Measurements from ENCODE around the gene SHH. TPM values are rescaled to one million over a fixed set of nuclear protein-coding genes. Genes with fewer than 3 reads are reported as not detected.
A peak's percentile ranks its signal among the peaks of the same experiment; 100 is the strongest.
"Not testable (repeated sequence)": the region's sequence is repeated elsewhere in the genome, so short reads cannot be mapped to it uniquely, and the experiment has no call there.

Gene SHH
- polyA plus RNA-seq, 3 donors: not detected

- Histone ChIP-seq H3K4me1 (ENCODE audit: control insufficient read depth in 1 of 2, insufficient read depth in 2 of 2, low read length in 2 of 2) (no peaks in the 10 kb centered on the region), H3K4me3 (replicated peaks in 1 of 3; ENCODE audit: low read depth in 2 of 3, low read length in 3 of 3) (no peak overlapping the region), H4K20me1 (ENCODE audit: insufficient read depth, low read length) (no peaks in the 10 kb centered on the region), H3K79me2 (ENCODE audit: insufficient read depth, low read length) (no peaks in the 10 kb centered on the region), H3K36me3 (replicated peaks in 1 of 2; ENCODE audit: control insufficient read depth in 1 of 2, insufficient read depth in 2 of 2, low read length in 2 of 2) (no peaks in the 10 kb centered on the region), H3K27me3 (ENCODE audit: control insufficient read depth in 2 of 2, insufficient read depth in 2 of 2, low read length in 2 of 2) (peaks cover 7 to 27% of the 10 kb centered on the region in 2 donors), H3K27ac (ENCODE audit: low read depth in 1 of 2, low read length in 2 of 2) (no peak overlapping the region), H2AFZ (ENCODE audit: insufficient read depth, low read depth, low read length, poor library complexity, severe bottlenecking) (no peak overlapping the region), H3K9me3 (replicated peaks in 1 of 2; ENCODE audit: control insufficient read depth in 1 of 2, insufficient read depth in 1 of 2, low read length in 2 of 2) (peaks cover 8 to 10% of the 10 kb centered on the region in 2 donors), H3K9ac (ENCODE audit: insufficient read depth, low read length, poor library complexity, severe bottlenecking) (no peak overlapping the region), H3K4me2 (replicated peaks; ENCODE audit: extremely low read depth, low read length, poor library complexity, severe bottlenecking) (no peak overlapping the region)
- Mint-ChIP-seq H3K4me3 (no peak overlapping the region), H3K4me1 (peaks cover 4% of the 10 kb centered on the region), H3K27ac (peak overlapping the region in 1 of 7 donors; percentile 17), H3K36me3 (no peaks in the 10 kb centered on the region), H3K27me3 (ENCODE audit: low read depth in 3 of 3) (peaks cover 37 to 49% (median 49%) of the 10 kb centered on the region in 3 donors), H3K9me3 (peaks cover 2 to 9% (median 3%) of the 10 kb centered on the region in 7 donors)
- intact Hi-C loops (cut with micrococcal nuclease): no loop called here
- WGBS (ENCODE audit: insufficient coverage): 92% methylated on average over 18 of the region's 21 CpGs
- TF ChIP-seq, protein P1, sequence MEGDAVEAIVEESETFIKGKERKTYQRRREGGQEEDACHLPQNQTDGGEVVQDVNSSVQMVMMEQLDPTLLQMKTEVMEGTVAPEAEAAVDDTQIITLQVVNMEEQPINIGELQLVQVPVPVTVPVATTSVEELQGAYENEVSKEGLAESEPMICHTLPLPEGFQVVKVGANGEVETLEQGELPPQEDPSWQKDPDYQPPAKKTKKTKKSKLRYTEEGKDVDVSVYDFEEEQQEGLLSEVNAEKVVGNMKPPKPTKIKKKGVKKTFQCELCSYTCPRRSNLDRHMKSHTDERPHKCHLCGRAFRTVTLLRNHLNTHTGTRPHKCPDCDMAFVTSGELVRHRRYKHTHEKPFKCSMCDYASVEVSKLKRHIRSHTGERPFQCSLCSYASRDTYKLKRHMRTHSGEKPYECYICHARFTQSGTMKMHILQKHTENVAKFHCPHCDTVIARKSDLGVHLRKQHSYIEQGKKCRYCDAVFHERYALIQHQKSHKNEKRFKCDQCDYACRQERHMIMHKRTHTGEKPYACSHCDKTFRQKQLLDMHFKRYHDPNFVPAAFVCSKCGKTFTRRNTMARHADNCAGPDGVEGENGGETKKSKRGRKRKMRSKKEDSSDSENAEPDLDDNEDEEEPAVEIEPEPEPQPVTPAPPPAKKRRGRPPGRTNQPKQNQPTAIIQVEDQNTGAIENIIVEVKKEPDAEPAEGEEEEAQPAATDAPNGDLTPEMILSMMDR (IDR thresholded peaks at IDR 0.05): no peak
- DNase-seq: no peak
Observed at GRCh38 chr7:155818154-155818819, 6.0 kb upstream of the SHH start.

DNA sequence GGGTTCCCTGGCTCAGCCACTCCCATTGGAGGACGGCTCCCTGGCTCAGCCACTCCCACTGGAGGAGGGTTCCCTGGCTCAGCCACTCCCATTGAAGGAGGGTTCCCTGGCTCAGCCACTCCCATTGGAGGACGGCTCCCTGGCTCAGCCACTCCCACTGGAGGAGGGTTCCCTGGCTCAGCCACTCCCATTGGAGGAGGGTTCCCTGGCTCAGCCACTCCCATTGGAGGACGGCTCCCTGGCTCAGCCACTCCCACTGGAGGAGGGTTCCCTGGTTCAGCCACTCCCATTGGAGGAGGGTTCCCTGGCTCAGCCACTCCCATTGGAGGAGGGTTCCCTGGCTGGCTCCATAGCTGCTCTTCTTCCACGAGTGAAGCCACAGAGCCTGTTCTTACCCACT, 5.3 kb upstream of the SHH start:
- Mint-ChIP-seq H3K9me3 (peaks cover 2 to 12% (median 3%) of the 10 kb centered on the region in 7 donors), H3K27me3 (ENCODE audit: low read depth in 3 of 3) (peaks cover 39 to 57% (median 56%) of the 10 kb centered on the region in 3 donors)
- H3K4me3 ChIP-seq (replicated peaks in 1 of 3; ENCODE audit: low read depth in 2 of 3, low read length in 3 of 3); H3K36me3 ChIP-seq (replicated peaks in 1 of 2; ENCODE audit: control insufficient read depth in 1 of 2, insufficient read depth in 2 of 2, low read length in 2 of 2); H3K4me3 Mint-ChIP-seq; H3K27ac Mint-ChIP-seq; H3K9ac ChIP-seq (ENCODE audit: insufficient read depth, low read length, poor library complexity, severe bottlenecking); H3K79me2 ChIP-seq (ENCODE audit: insufficient read depth, low read length); H3K27ac ChIP-seq (ENCODE audit: low read depth in 1 of 2, low read length in 2 of 2); H4K20me1 ChIP-seq (ENCODE audit: insufficient read depth, low read length); H3K9me3 ChIP-seq (replicated peaks in 1 of 2; ENCODE audit: control insufficient read depth in 1 of 2, insufficient read depth in 1 of 2, low read length in 2 of 2); H3K4me1 ChIP-seq (ENCODE audit: control insufficient read depth in 1 of 2, insufficient read depth in 2 of 2, low read length in 2 of 2); H3K4me1 Mint-ChIP-seq; H3K4me2 ChIP-seq (replicated peaks; ENCODE audit: extremely low read depth, low read length, poor library complexity, severe bottlenecking); H2AFZ ChIP-seq (ENCODE audit: insufficient read depth, low read depth, low read length, poor library complexity, severe bottlenecking); H3K36me3 Mint-ChIP-seq; DNase-seq; intact Hi-C loops (cut with micrococcal nuclease): not testable (repeated sequence)
- peaks cover 14 to 35% of the 10 kb centered on the region in 2 donors for H3K27me3 ChIP-seq (ENCODE audit: control insufficient read depth in 2 of 2, insufficient read depth in 2 of 2, low read length in 2 of 2)
- 0% methylated on average over 1 of the region's 4 CpGs for WGBS (ENCODE audit: insufficient coverage)
